ENCODE data around the gene TOMT. TPM values are rescaled to one million over a fixed set of nuclear protein-coding genes. Genes with fewer than 3 reads are reported as not detected.

TOMT gene
- total and polyA plus RNA-seq, 2 of the 13 experiments (the other 11 are each of a cell fraction or from before 2014, with no cell fraction given): not detected

DNA sequence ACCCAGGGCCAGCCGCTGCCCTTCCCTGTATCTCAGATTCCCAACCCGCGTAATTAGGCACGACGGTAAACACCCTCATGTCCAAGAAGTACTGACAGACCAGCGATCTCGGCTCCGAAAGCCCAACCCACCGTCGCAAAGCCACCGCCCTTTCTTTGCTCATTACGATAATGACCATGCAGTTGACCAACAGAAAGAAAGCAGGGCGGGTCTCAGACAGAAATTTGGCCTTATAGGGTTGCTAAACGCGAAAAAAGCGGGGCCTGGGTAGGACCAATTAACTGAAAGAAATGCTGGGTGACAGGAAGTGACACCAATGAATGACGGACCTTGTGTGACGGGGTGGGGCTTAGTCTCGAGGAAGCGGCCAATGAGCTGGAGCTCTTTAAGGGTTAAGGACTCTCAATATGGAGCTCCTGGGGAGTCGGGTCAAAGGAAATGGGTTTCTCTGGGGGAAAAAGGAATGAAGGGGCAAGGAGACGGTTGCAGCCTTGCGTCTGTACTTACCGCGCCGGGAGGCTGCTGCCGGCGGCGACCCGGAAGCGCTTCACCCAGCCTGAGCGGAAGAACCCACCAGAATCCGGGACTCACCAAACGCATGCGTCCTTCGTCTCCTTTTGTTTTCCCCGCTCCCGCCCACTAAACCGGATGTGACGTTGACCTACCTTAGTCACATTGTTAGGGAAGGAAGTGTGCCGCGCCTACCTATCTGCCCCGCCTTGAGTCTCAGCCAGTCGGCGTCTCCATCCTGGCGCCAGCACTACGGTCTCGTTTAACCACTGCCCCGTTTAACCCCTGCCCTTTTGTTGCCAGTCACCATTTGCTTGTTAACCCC is 6.6 kb downstream of the TOMT start, which contains the start of gene ANAPC15 (continued):
- 0 out of 2 replicates have a peak, but pooled peaks have one; percentile 68 for TF ChIP-seq WIZ (CRISPR knock-in tag; IDR thresholded peaks at IDR 0.05)
- TF ChIP-seq, protein P1, sequence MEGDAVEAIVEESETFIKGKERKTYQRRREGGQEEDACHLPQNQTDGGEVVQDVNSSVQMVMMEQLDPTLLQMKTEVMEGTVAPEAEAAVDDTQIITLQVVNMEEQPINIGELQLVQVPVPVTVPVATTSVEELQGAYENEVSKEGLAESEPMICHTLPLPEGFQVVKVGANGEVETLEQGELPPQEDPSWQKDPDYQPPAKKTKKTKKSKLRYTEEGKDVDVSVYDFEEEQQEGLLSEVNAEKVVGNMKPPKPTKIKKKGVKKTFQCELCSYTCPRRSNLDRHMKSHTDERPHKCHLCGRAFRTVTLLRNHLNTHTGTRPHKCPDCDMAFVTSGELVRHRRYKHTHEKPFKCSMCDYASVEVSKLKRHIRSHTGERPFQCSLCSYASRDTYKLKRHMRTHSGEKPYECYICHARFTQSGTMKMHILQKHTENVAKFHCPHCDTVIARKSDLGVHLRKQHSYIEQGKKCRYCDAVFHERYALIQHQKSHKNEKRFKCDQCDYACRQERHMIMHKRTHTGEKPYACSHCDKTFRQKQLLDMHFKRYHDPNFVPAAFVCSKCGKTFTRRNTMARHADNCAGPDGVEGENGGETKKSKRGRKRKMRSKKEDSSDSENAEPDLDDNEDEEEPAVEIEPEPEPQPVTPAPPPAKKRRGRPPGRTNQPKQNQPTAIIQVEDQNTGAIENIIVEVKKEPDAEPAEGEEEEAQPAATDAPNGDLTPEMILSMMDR (CRISPR knock-in tag; IDR thresholded peaks at IDR 0.05): no peak
- no peak for TF ChIP-seq SP1 (IDR thresholded peaks at IDR 0.05)
- peak; percentile 21; the same call in 1 of the 2 replicates for TF ChIP-seq SP1 (CRISPR knock-in tag; IDR thresholded peaks at IDR 0.05)
- TF ChIP-seq ZNF790 (CRISPR knock-in tag; IDR thresholded peaks at IDR 0.05; ENCODE audit: borderline replicate concordance): no peak
- peak; percentile 40 for TF ChIP-seq SRSF1 (optimal IDR thresholded peaks at IDR 0.05; ENCODE audit: low read depth, low read length)
- TF ChIP-seq ZNF33A (CRISPR knock-in tag; IDR thresholded peaks at IDR 0.05; ENCODE audit: borderline replicate concordance): peak; percentile 34; the same call in 1 of the 2 replicates
- TF ChIP-seq, protein P2, sequence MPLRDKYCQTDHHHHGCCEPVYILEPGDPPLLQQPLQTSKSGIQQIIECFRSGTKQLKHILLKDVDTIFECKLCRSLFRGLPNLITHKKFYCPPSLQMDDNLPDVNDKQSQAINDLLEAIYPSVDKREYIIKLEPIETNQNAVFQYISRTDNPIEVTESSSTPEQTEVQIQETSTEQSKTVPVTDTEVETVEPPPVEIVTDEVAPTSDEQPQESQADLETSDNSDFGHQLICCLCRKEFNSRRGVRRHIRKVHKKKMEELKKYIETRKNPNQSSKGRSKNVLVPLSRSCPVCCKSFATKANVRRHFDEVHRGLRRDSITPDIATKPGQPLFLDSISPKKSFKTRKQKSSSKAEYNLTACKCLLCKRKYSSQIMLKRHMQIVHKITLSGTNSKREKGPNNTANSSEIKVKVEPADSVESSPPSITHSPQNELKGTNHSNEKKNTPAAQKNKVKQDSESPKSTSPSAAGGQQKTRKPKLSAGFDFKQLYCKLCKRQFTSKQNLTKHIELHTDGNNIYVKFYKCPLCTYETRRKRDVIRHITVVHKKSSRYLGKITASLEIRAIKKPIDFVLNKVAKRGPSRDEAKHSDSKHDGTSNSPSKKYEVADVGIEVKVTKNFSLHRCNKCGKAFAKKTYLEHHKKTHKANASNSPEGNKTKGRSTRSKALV (CRISPR knock-in tag; IDR thresholded peaks at IDR 0.05): 0 out of 2 replicates have a peak, but pooled peaks have one; percentile 34
- TF ChIP-seq MED13 (CRISPR knock-in tag; IDR thresholded peaks at IDR 0.05): no peak
- TF ChIP-seq NAIF1 (CRISPR knock-in tag; IDR thresholded peaks at IDR 0.05; ENCODE audit: borderline replicate concordance): no peak
- TF ChIP-seq ZNF232 (CRISPR knock-in tag; IDR thresholded peaks at IDR 0.05; ENCODE audit: borderline replicate concordance): peak; percentile 57; the same call in 1 of the 2 replicates
- TF ChIP-seq ZNF234 (CRISPR knock-in tag; conservative IDR thresholded peaks at IDR 0.05): no peak
- TF ChIP-seq, protein P3, sequence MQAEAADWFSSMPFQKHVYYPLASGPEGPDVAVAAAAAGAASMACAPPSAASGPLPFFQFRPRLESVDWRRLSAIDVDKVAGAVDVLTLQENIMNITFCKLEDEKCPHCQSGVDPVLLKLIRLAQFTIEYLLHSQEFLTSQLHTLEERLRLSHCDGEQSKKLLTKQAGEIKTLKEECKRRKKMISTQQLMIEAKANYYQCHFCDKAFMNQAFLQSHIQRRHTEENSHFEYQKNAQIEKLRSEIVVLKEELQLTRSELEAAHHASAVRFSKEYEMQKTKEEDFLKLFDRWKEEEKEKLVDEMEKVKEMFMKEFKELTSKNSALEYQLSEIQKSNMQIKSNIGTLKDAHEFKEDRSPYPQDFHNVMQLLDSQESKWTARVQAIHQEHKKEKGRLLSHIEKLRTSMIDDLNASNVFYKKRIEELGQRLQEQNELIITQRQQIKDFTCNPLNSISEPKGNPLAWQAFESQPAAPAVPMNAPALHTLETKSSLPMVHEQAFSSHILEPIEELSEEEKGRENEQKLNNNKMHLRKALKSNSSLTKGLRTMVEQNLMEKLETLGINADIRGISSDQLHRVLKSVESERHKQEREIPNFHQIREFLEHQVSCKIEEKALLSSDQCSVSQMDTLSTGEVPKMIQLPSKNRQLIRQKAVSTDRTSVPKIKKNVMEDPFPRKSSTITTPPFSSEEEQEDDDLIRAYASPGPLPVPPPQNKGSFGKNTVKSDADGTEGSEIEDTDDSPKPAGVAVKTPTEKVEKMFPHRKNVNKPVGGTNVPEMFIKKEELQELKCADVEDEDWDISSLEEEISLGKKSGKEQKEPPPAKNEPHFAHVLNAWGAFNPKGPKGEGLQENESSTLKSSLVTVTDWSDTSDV (CRISPR knock-in tag; IDR thresholded peaks at IDR 0.05): no peak
- TF ChIP-seq ERF (CRISPR knock-in tag; IDR thresholded peaks at IDR 0.05): peak; percentile 82
- no peak for TF ChIP-seq IRX3 (CRISPR knock-in tag; IDR thresholded peaks at IDR 0.05; ENCODE audit: borderline replicate concordance, low read depth)
- TF ChIP-seq YEATS4 (CRISPR knock-in tag; IDR thresholded peaks at IDR 0.05; ENCODE audit: borderline replicate concordance): peak; percentile 47
- TF ChIP-seq, protein P4, sequence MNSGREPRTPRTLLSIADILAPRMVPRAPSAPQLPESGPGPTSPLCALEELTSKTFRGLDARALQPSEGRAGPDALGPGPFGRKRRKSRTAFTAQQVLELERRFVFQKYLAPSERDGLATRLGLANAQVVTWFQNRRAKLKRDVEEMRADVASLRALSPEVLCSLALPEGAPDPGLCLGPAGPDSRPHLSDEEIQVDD (CRISPR knock-in tag; IDR thresholded peaks at IDR 0.05; ENCODE audit: borderline replicate concordance): no peak
- peak; percentile 70 for TF ChIP-seq TGIF2 (CRISPR knock-in tag; IDR thresholded peaks at IDR 0.05)
- TF ChIP-seq, protein P5, sequence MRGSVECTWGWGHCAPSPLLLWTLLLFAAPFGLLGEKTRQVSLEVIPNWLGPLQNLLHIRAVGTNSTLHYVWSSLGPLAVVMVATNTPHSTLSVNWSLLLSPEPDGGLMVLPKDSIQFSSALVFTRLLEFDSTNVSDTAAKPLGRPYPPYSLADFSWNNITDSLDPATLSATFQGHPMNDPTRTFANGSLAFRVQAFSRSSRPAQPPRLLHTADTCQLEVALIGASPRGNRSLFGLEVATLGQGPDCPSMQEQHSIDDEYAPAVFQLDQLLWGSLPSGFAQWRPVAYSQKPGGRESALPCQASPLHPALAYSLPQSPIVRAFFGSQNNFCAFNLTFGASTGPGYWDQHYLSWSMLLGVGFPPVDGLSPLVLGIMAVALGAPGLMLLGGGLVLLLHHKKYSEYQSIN (CRISPR knock-in tag; IDR thresholded peaks at IDR 0.05; ENCODE audit: borderline replicate concordance): no peak
- no peak; the same call in none of the 2 replicates for TF ChIP-seq FOXC1 (CRISPR knock-in tag; IDR thresholded peaks at IDR 0.05; ENCODE audit: borderline replicate concordance)
- TF ChIP-seq ZNF883 (CRISPR knock-in tag; IDR thresholded peaks at IDR 0.05; ENCODE audit: not compliant biosample characterization): no peak

Measured in HepG2 (cell line).